A549 (cell line): Measurements from ENCODE around the gene CUX1.
"Not testable (repeated sequence)": the region's sequence is repeated elsewhere in the genome, so short reads cannot be mapped to it uniquely, and the experiment has no call there.

ENCODE experiments used
- CTCF ChIP-seq: fragments of >200 bp; sonication (Bioruptor Twin); formaldehyde crosslinking; IDR thresholded peaks from 3 replicates; pipeline ENCODE4 v1.5.1; 2016
- EP300 ChIP-seq, 2 experiments: fragments of >200 bp; sonication (Bioruptor Twin); formaldehyde crosslinking; IDR thresholded peaks; 2 replicates in 1 of 2; 3 replicates in 1 of 2; pipeline ENCODE4 v1.6.1; 2016 to 2017
- KDM5A ChIP-seq: fragments of 200-600 bp; sonication (generic); IDR thresholded peaks from 2 replicates; pipeline ENCODE4 v1.6.1; 2016; ENCODE audit warnings: antibody characterized with exemption, mild to moderate bottlenecking
- MYC ChIP-seq: IDR thresholded peaks from 2 replicates; pipeline ENCODE4 v1.6.1; 2012; ENCODE audit warnings: mild to moderate bottlenecking, inconsistent platforms, low read length, improper control_type of control experiment, borderline replicate concordance
- PBX3 ChIP-seq: IDR thresholded peaks from 2 replicates; pipeline ENCODE4 v1.6.1; 2012
- POLR2A ChIP-seq: IDR thresholded peaks from 2 replicates; pipeline ENCODE4 v1.6.1; 2012; ENCODE audit warnings: mild to moderate bottlenecking, low read length
- RFX5 ChIP-seq: fragments of 450-650 bp; IDR thresholded peaks from 2 replicates; pipeline ENCODE4 v1.7.1; 2014; ENCODE audit warnings: antibody characterized with exemption, mild to moderate bottlenecking, moderate library complexity
- SMC3 ChIP-seq: fragments of >200 bp; sonication (Bioruptor Twin); formaldehyde crosslinking; IDR thresholded peaks from 3 replicates; pipeline ENCODE4 v1.6.1; 2018; ENCODE audit warnings: inconsistent platforms
- SREBF2 ChIP-seq: fragments of 450-650 bp; IDR thresholded peaks from 2 replicates; pipeline ENCODE4 v1.6.1; 2014; ENCODE audit warnings: mild to moderate bottlenecking, moderate library complexity

- not testable (repeated sequence) for TF ChIP-seq CTCF; RFX5; POLR2A; EP300 (IDR thresholded peaks at IDR 0.05); MYC; SREBF2; SMC3; PBX3; KDM5A
Observed at GRCh38 chr7:101831396-101831795, 14.0 kb downstream of the CUX1 start.
